ENCODE data around the gene CLGN. TPM values are rescaled to one million over a fixed set of nuclear protein-coding genes. Genes with fewer than 3 reads are reported as not detected.

Gene CLGN
- total RNA-seq, 1 experiment from 2014 or later = 2.9 TPM

DNA sequence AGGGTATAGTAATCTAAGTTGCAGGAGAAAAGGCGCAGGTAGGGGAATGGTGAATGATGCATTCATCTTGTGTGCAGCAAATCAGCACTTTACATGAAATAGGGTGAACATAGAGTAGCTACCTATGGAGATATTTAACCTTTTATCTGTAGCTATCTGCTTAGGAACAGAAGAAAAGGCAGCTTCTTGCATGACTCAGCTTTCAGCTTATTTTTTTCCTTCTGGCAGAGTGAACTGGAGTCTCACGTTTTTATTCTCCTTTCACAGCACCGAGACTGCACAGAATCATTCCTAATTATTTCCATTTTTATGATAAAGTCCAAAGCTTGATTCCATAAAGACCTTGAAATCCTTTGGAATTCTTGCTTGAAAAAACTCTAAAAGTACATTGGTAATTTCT, 58.8 kb downstream of the CLGN start:
- H4K91ac ChIP-seq (ENCODE audit: insufficient read length, low read depth, low read length) = no peak overlapping the region
- H3K27ac Mint-ChIP-seq = no peak overlapping the region; a peak in 1 of 7 replicates
- TF ChIP-seq, protein P1, sequence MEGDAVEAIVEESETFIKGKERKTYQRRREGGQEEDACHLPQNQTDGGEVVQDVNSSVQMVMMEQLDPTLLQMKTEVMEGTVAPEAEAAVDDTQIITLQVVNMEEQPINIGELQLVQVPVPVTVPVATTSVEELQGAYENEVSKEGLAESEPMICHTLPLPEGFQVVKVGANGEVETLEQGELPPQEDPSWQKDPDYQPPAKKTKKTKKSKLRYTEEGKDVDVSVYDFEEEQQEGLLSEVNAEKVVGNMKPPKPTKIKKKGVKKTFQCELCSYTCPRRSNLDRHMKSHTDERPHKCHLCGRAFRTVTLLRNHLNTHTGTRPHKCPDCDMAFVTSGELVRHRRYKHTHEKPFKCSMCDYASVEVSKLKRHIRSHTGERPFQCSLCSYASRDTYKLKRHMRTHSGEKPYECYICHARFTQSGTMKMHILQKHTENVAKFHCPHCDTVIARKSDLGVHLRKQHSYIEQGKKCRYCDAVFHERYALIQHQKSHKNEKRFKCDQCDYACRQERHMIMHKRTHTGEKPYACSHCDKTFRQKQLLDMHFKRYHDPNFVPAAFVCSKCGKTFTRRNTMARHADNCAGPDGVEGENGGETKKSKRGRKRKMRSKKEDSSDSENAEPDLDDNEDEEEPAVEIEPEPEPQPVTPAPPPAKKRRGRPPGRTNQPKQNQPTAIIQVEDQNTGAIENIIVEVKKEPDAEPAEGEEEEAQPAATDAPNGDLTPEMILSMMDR (conservative IDR thresholded peaks at IDR 0.05) = no peak
- peaks cover 31% of the 10 kb centered on the region for H3K27me3 Mint-ChIP-seq (ENCODE audit: low read depth)
- H3K27me3 ChIP-seq (ENCODE audit: insufficient read depth, low read length) = no peaks in the 10 kb centered on the region
- no CpG with 5 or more reads among the region's 3 CpGs for WGBS (ENCODE audit: extremely low coverage, insufficient read length, low lambda C conversion rate)
- H3K4me1 ChIP-seq (ENCODE audit: insufficient read depth, low read length) = no peaks in the 10 kb centered on the region
- no peak for DNase-seq
- H3K79me2 ChIP-seq (ENCODE audit: insufficient read depth, low read length) = no peaks in the 10 kb centered on the region
- H3K4me3 Mint-ChIP-seq = no peak overlapping the region
- no peak overlapping the region for H3K56ac ChIP-seq (ENCODE audit: insufficient read length, low read depth, low read length)
- no peaks in the 10 kb centered on the region for H3K79me1 ChIP-seq (ENCODE audit: insufficient read depth, low read depth, low read length, poor library complexity, severe bottlenecking)
- H4K5ac ChIP-seq (ENCODE audit: insufficient read length, low read depth, low read length) = no peak overlapping the region
- no peaks in the 10 kb centered on the region for H3K9me3 Mint-ChIP-seq
- no peak overlapping the region for H3K18ac ChIP-seq (ENCODE audit: insufficient read length, low read depth, low read length)
- H2AFZ ChIP-seq (ENCODE audit: low read length) = no peak overlapping the region
- H2BK20ac ChIP-seq (ENCODE audit: low read depth, low read length, poor library complexity, severe bottlenecking) = no peak overlapping the region
- no peak overlapping the region for H2BK5ac ChIP-seq (ENCODE audit: insufficient read length, low read length)
- H3K14ac ChIP-seq (ENCODE audit: insufficient read depth, low read length) = no peak overlapping the region
- H3K9me3 ChIP-seq (ENCODE audit: control insufficient read depth, low read depth, low read length) = no peaks in the 10 kb centered on the region
- H3K4me2 ChIP-seq (ENCODE audit: insufficient read depth, insufficient read length, low read length) = no peak overlapping the region
- no peak overlapping the region for H3K23ac ChIP-seq (ENCODE audit: insufficient read length, low read depth, low read length)
- H3K4me1 Mint-ChIP-seq = peaks cover 3 to 4% of the 10 kb centered on the region in 2 experiments; a peak in 3 of 4 replicates
- H4K8ac ChIP-seq (replicated peaks; ENCODE audit: insufficient read length, low read depth, low read length) = no peak overlapping the region
- H3K4ac ChIP-seq (ENCODE audit: low read depth, low read length) = no peak overlapping the region
- no peak overlapping the region for H2BK12ac ChIP-seq (ENCODE audit: insufficient read length, low read depth, low read length)
- H2BK15ac ChIP-seq (ENCODE audit: low read depth, low read length) = no peak overlapping the region
- H4K20me1 ChIP-seq (ENCODE audit: control insufficient read depth, insufficient read depth, insufficient read length) = no peaks in the 10 kb centered on the region
- no peak overlapping the region for H3K27ac ChIP-seq (ENCODE audit: insufficient read length, low read depth, low read length)
- no peak overlapping the region for H2AK5ac ChIP-seq (ENCODE audit: insufficient read length, low read length)
- H3K23me2 ChIP-seq (ENCODE audit: insufficient read length, low read depth, low read length, poor library complexity, severe bottlenecking) = no peaks in the 10 kb centered on the region
- no peak overlapping the region for H3T11ph ChIP-seq (ENCODE audit: low read length)
- no peak overlapping the region for H3K9ac ChIP-seq (ENCODE audit: extremely low read depth, insufficient read length, low read length)
- no peak overlapping the region for H2BK120ac ChIP-seq (ENCODE audit: low read depth, low read length, poor library complexity, severe bottlenecking)
- H3K36me3 Mint-ChIP-seq (ENCODE audit: insufficient read depth in 1 of 3, low read depth in 3 of 3) = no peaks in the 10 kb centered on the region

All from H9 (cell line).